Subcutaneous abdominal adipose tissue (tissue), 5 donors: ENCODE results near the gene MLIP.
"Not testable (repeated sequence)": the region's sequence is repeated elsewhere in the genome, so short reads cannot be mapped to it uniquely, and the experiment has no call there.

Source experiments
- H3K27ac ChIP-seq: one replicate; pipeline ENCODE4 v1.7.0; 2013; ENCODE audit warnings: low read depth, mild to moderate bottlenecking, inconsistent platforms, low read length, moderate library complexity
- H3K27me3 ChIP-seq, 5 donors: one replicate each; pipeline ENCODE4 v1.7.0; 2013; ENCODE audit warnings: low read length in 5 of 5, inconsistent platforms in 1 of 5; ENCODE audit not compliant: control insufficient read depth in 5 of 5, insufficient read depth in 4 of 5
- H3K36me3 ChIP-seq, 5 donors: one replicate each; pipeline ENCODE4 v1.7.0; 2013; ENCODE audit warnings: low read length in 5 of 5; ENCODE audit not compliant: control insufficient read depth in 5 of 5, insufficient read depth in 5 of 5
- H3K4me1 ChIP-seq, 5 donors: one replicate each; pipeline ENCODE4 v1.7.0; 2013; ENCODE audit warnings: low read length in 5 of 5, mild to moderate bottlenecking in 3 of 5, moderate library complexity in 1 of 5; ENCODE audit not compliant: control insufficient read depth in 5 of 5, insufficient read depth in 5 of 5
- H3K4me3 ChIP-seq, 5 donors: one replicate each; pipeline ENCODE4 v1.7.0; 2013; ENCODE audit warnings: low read length in 5 of 5, low read depth in 1 of 5
- H3K9ac ChIP-seq, 5 donors: one replicate each; pipeline ENCODE4 v1.7.0; 2013; ENCODE audit warnings: low read length in 5 of 5, mild to moderate bottlenecking in 4 of 5, moderate library complexity in 3 of 5
- H3K9me3 ChIP-seq, 5 donors: one replicate each; pipeline ENCODE4 v1.7.0; 2013; ENCODE audit warnings: low read length in 5 of 5; ENCODE audit not compliant: control insufficient read depth in 5 of 5
- donor health status: healthy.
- donor health status: healthy.
- donor health status: healthy.
- donor health status: healthy.
- donor health status: healthy.

Gene MLIP

GRCh38 chr6:54203474-54204035, 92.3 kb downstream of the MLIP start:
- not testable (repeated sequence) for H3K36me3 ChIP-seq, H3K27me3 ChIP-seq, H3K9me3 ChIP-seq, H3K4me3 ChIP-seq, H3K9ac ChIP-seq, H3K27ac ChIP-seq, H3K4me1 ChIP-seq

- Histone ChIP-seq H3K4me3 (no peak overlapping the region), H3K27me3 (no peaks in the 10 kb centered on the region), H3K36me3 (no peaks in the 10 kb centered on the region), H3K4me1 (peaks cover 0 to 9% (median 0%) of the 10 kb centered on the region in 5 donors), H3K9me3 (no peaks in the 10 kb centered on the region), H3K9ac (no peak overlapping the region), H3K27ac (no peak overlapping the region)
These were observed 93.8 kb downstream of the MLIP start for GRCh38 chr6:54204921-54205591.

GRCh38 chr6:54206510-54206909, 95.3 kb downstream of the MLIP start:
- no peak overlapping the region for H3K4me3 ChIP-seq
- no peak overlapping the region for H3K27ac ChIP-seq
- no peak overlapping the region for H3K9ac ChIP-seq
- H3K9me3 ChIP-seq: no peaks in the 10 kb centered on the region
- H3K4me1 ChIP-seq: peaks cover 0 to 9% (median 0%) of the 10 kb centered on the region in 5 donors
- H3K36me3 ChIP-seq: no peaks in the 10 kb centered on the region
- no peaks in the 10 kb centered on the region for H3K27me3 ChIP-seq

- H3K36me3 ChIP-seq, H3K27me3 ChIP-seq, H3K9me3 ChIP-seq, H3K27ac ChIP-seq, H3K4me1 ChIP-seq, H3K9ac ChIP-seq, H3K4me3 ChIP-seq: not testable (repeated sequence)
These were observed 98.7 kb downstream of the MLIP start for GRCh38 chr6:54209983-54210382.

GRCh38 chr6:54214286-54214685, 103.0 kb downstream of the MLIP start:
- Histone ChIP-seq H3K9me3 (no peaks in the 10 kb centered on the region), H3K36me3 (no peaks in the 10 kb centered on the region), H3K27ac (no peak overlapping the region), H3K9ac (no peak overlapping the region), H3K4me3 (no peak overlapping the region), H3K4me1 (peaks cover 0 to 3% (median 0%) of the 10 kb centered on the region in 5 donors), H3K27me3 (no peaks in the 10 kb centered on the region)

- Histone ChIP-seq H3K9ac (no peak overlapping the region), H3K36me3 (no peaks in the 10 kb centered on the region), H3K9me3 (no peaks in the 10 kb centered on the region), H3K4me3 (no peak overlapping the region), H3K27ac (no peak overlapping the region), H3K4me1 (peaks cover 0 to 3% (median 0%) of the 10 kb centered on the region in 5 donors), H3K27me3 (no peaks in the 10 kb centered on the region)
These were observed 105.1 kb downstream of the MLIP start for GRCh38 chr6:54216336-54216735.

GRCh38 chr6:54217018-54217417, 105.8 kb downstream of the MLIP start:
- H3K27ac ChIP-seq: no peak overlapping the region
- no peaks in the 10 kb centered on the region for H3K36me3 ChIP-seq
- no peaks in the 10 kb centered on the region for H3K9me3 ChIP-seq
- H3K27me3 ChIP-seq: no peaks in the 10 kb centered on the region
- no peak overlapping the region for H3K4me3 ChIP-seq
- H3K4me1 ChIP-seq: no peaks in the 10 kb centered on the region
- H3K9ac ChIP-seq: no peak overlapping the region

GRCh38 chr6:54222217-54222616, 111.0 kb downstream of the MLIP start:
- no peaks in the 10 kb centered on the region for H3K4me1 ChIP-seq

GRCh38 chr6:54232703-54233102, 121.5 kb downstream of the MLIP start:
- Histone ChIP-seq H3K36me3 (no peaks in the 10 kb centered on the region), H3K27ac (no peak overlapping the region), H3K9ac (no peak overlapping the region), H3K4me1 (no peaks in the 10 kb centered on the region), H3K9me3 (no peaks in the 10 kb centered on the region), H3K27me3 (no peaks in the 10 kb centered on the region), H3K4me3 (no peak overlapping the region)

More at GRCh38 chr6:54222217-54222616, 111.0 kb downstream of the MLIP start:
- no peaks in the 10 kb centered on the region for H3K27me3 ChIP-seq
- H3K27ac ChIP-seq: no peak overlapping the region
- H3K36me3 ChIP-seq: no peaks in the 10 kb centered on the region
- H3K9me3 ChIP-seq: no peaks in the 10 kb centered on the region
- H3K4me3 ChIP-seq: no peak overlapping the region
- H3K9ac ChIP-seq: no peak overlapping the region

- Histone ChIP-seq H3K27ac (no peak overlapping the region), H3K4me1 (peaks cover 0 to 12% (median 3%) of the 10 kb centered on the region in 5 donors), H3K9me3 (no peaks in the 10 kb centered on the region), H3K27me3 (no peaks in the 10 kb centered on the region), H3K4me3 (no peak overlapping the region), H3K36me3 (no peaks in the 10 kb centered on the region), H3K9ac (no peak overlapping the region)
These were observed 123.3 kb downstream of the MLIP start for GRCh38 chr6:54234539-54234938.
